ENCODE data around the gene NTN4. TPM values are rescaled to one million over a fixed set of nuclear protein-coding genes. Genes with fewer than 3 reads are reported as not detected.

NTN4 gene
- total RNA-seq, 4 donors from 2014 or later: 33.5 to 103 (median 51.5) TPM

DNA sequence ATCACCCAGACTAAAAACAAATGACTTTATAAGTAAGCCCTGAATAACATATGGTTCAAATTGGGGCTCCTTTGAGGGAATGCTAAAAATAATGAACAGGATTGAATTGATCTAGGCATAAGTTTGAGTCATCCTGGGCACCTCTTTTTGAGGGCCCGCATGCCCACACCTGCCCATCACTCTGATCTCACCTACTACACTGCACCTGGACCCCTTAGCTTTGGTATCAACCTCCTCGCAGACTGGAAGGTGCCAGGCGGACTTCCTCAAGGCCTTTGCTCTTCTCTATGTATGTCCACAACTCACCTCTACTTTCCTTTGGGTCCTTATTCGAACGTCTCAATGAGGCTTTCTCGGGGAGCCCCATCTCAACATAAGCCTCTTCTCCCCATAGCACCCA, 17.2 kb downstream of the NTN4 start:
- no peak for ATAC-seq
- peaks cover 0 to 8% (median 0%) of the 10 kb centered on the region in 3 donors for H3K9me3 ChIP-seq

DNA sequence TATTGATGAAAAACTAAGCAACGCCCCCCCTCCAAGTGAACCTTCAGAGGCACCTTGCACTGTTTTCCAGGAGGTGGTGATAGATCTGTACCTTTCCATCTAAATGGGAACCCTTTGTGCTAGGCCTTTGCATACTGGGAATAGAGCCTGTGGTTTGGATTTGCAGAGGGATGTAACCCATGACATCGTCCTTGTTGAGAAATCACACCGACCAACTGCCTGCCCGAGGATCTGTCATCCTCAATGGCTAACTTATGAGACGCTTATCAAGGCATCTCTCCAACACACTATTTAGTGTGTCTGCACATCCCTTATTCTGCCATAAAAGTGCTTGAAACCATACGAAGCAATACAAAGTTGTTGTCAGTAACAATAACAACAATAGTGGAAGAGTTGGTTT, 22.9 kb downstream of the NTN4 start:
- Histone ChIP-seq H3K27me3 (no peaks in the 10 kb centered on the region), H3K4me1 (peaks cover 0 to 13% (median 3%) of the 10 kb centered on the region in 3 donors), H3K27ac (no peak overlapping the region), H3K4me3 (no peak overlapping the region), H3K36me3 (no peaks in the 10 kb centered on the region), H3K9me3 (no peaks in the 10 kb centered on the region)
- peak; percentile 41 for ATAC-seq
- 40 to 75% methylated on average over 2 to 4 of the region's 6 CpGs for WGBS, 2 donors (ENCODE audit: low coverage in 1 of 2)
- TF ChIP-seq POLR2AphosphoS5 (IDR thresholded peaks at IDR 0.05): no peak
- TF ChIP-seq, protein P1, sequence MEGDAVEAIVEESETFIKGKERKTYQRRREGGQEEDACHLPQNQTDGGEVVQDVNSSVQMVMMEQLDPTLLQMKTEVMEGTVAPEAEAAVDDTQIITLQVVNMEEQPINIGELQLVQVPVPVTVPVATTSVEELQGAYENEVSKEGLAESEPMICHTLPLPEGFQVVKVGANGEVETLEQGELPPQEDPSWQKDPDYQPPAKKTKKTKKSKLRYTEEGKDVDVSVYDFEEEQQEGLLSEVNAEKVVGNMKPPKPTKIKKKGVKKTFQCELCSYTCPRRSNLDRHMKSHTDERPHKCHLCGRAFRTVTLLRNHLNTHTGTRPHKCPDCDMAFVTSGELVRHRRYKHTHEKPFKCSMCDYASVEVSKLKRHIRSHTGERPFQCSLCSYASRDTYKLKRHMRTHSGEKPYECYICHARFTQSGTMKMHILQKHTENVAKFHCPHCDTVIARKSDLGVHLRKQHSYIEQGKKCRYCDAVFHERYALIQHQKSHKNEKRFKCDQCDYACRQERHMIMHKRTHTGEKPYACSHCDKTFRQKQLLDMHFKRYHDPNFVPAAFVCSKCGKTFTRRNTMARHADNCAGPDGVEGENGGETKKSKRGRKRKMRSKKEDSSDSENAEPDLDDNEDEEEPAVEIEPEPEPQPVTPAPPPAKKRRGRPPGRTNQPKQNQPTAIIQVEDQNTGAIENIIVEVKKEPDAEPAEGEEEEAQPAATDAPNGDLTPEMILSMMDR (IDR thresholded peaks at IDR 0.05): no peak
- TF ChIP-seq EP300 (IDR thresholded peaks at IDR 0.05): no peak
- TF ChIP-seq POLR2A (IDR thresholded peaks at IDR 0.05): no peak

More for the DNA sequence above, 17.2 kb downstream of the NTN4 start:
- H3K4me3 ChIP-seq: no peak overlapping the region
- TF ChIP-seq EP300 (IDR thresholded peaks at IDR 0.05) (no peak), POLR2AphosphoS5 (IDR thresholded peaks at IDR 0.05) (no peak), POLR2A (IDR thresholded peaks at IDR 0.05) (no peak)
- TF ChIP-seq, protein P1 (IDR thresholded peaks at IDR 0.05): no peak
- H3K27ac ChIP-seq: no peak overlapping the region
- H3K27me3 ChIP-seq: no peaks in the 10 kb centered on the region
- WGBS, 2 donors (ENCODE audit: low coverage in 1 of 2): 91 to 93% methylated on average over 6 of the region's 6 CpGs
- peaks cover 0 to 5% of the 10 kb centered on the region in 2 donors for H3K36me3 ChIP-seq
- H3K4me1 ChIP-seq: no peaks in the 10 kb centered on the region

DNA sequence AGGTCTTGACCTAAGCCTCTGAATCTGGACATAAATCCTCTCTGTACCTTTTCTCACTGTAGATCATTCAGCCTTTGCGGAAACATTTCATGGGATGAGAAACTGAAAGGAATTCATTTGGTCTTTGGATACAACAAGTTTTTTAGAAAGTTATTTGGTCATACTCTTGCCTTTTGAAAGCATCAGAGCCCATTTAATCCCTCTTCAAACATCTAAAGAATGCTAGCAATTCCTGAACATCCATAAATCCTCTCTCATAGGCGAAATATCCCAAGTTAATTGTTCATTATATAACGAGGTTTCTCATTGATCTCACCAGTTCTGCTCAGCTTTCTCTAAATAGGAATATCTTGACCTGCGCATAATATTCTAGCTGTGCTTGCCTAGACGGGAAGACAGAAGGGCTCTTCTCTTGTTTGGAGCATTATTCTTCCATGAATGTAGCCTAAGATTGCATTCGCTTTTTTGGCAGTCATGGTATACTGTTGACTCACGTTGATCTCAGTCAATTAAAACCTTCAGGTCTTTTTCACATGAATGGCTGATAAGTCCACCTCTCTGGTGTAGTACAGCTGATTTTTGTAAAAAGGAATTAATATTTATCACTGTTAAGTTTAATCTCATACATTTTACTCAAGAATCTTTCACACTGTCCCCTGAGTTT, 24.1 kb downstream of the NTN4 start:
- ATAC-seq: no peak
- H3K4me1 ChIP-seq: peaks cover 0 to 17% (median 3%) of the 10 kb centered on the region in 3 donors

DNA sequence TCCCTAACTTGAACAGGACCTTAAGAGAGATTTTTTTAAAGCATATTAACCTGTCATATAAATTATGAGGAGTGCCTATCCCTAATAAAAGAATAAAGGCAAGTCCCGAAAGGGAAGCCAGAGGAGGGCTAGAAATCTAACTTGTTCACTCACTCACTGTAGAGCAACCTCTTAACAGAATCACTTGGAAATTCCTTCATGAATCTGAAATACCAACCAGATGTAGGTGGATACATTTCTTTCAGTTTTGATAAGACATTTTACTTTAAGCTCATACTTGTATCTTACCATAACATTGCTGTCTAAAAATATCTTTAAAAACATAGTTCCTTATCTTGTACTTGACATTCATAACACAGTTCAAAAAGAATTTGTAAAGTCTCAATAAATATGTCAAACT, 25.7 kb downstream of the NTN4 start:
- TF ChIP-seq POLR2A (IDR thresholded peaks at IDR 0.05) (no peak), POLR2AphosphoS5 (IDR thresholded peaks at IDR 0.05) (no peak), EP300 (IDR thresholded peaks at IDR 0.05) (no peak)
- TF ChIP-seq, protein P1 (IDR thresholded peaks at IDR 0.05): no peak
- Histone ChIP-seq H3K36me3 (no peaks in the 10 kb centered on the region), H3K27me3 (no peaks in the 10 kb centered on the region), H3K27ac (no peak overlapping the region), H3K4me1 (peaks cover 0 to 17% (median 3%) of the 10 kb centered on the region in 3 donors), H3K9me3 (no peaks in the 10 kb centered on the region), H3K4me3 (no peak overlapping the region)
- WGBS, 2 donors (ENCODE audit: low coverage in 1 of 2): 63 to 71% methylated on average over 1 of the region's 1 CpG
- ATAC-seq: no peak

More for the DNA sequence above, 24.1 kb downstream of the NTN4 start:
- Histone ChIP-seq H3K36me3 (no peaks in the 10 kb centered on the region), H3K4me3 (no peak overlapping the region), H3K27me3 (no peaks in the 10 kb centered on the region), H3K9me3 (no peaks in the 10 kb centered on the region), H3K27ac (no peak overlapping the region)
- 57 to 59% methylated on average over 7 of the region's 7 CpGs for WGBS, 2 donors (ENCODE audit: low coverage in 1 of 2)
- TF ChIP-seq, protein P1 (IDR thresholded peaks at IDR 0.05): no peak
- no peak for TF ChIP-seq EP300 (IDR thresholded peaks at IDR 0.05)
- no peak for TF ChIP-seq POLR2AphosphoS5 (IDR thresholded peaks at IDR 0.05)
- TF ChIP-seq POLR2A (IDR thresholded peaks at IDR 0.05): no peak

DNA sequence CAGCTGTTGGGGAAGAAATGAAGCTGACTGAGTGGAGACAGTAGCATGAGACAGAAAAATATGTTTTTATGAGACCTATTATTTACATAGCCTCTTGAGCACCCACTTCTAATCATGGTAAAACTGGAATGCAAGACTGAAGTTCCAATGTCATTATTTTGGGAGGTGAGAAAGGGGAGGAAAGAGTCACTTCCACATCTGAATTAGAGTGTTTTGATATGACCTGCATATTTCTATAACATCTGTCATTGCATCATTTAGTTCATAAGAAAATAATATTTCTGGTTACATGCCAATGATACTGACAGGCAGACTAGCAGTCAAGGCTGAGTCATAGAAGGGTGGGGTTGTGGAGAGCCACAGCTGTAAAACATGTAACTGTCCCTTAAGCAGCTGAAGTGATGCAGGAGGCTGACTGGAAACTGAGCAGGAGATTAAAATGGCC, 26.7 kb downstream of the NTN4 start:
- Histone ChIP-seq H3K27ac (peak overlapping the region in 1 of 4 donors; percentile 6), H3K4me3 (no peak overlapping the region), H3K9me3 (peaks cover 0 to 9% (median 0%) of the 10 kb centered on the region in 3 donors), H3K4me1 (peaks cover 0 to 17% (median 3%) of the 10 kb centered on the region in 3 donors), H3K27me3 (no peaks in the 10 kb centered on the region), H3K36me3 (no peaks in the 10 kb centered on the region)
- peak; percentile 92 for ATAC-seq
- TF ChIP-seq POLR2AphosphoS5 (IDR thresholded peaks at IDR 0.05) (peak; percentile 53), EP300 (IDR thresholded peaks at IDR 0.05) (no peak)
- TF ChIP-seq, protein P1 (IDR thresholded peaks at IDR 0.05): no peak
